Naive B cell (primary cell): ENCODE results near the gene CCDC107. TPM values are rescaled to one million over a fixed set of nuclear protein-coding genes. Genes with fewer than 3 reads are reported as not detected.

Experiments used
- ATAC-seq, 2 donors: fragments of 150-1000 bp; cut with Tn5 transposase; 2 replicates each; pipeline ENCODE4 v1.10.0; 2021; ENCODE audit warnings: low read depth in 2 of 2, mild to moderate bottlenecking in 2 of 2, moderate library complexity in 2 of 2
- DNase-seq: peaks from one replicate; pipeline ENCODE4 v3.0.0; 2022
- H3K27ac Mint-ChIP-seq, 6 donors: one replicate each; pipeline ENCODE4 v1.8.0; 2020 to 2022; ENCODE audit warnings: mild to moderate bottlenecking in 6 of 6, mixed read lengths in 6 of 6, moderate library complexity in 5 of 6, inconsistent platforms in 2 of 6
- H3K27me3 Mint-ChIP-seq, 3 donors: one replicate each; pipeline ENCODE4 v1.8.0; 2021 to 2022; ENCODE audit warnings: mixed read lengths in 3 of 3, mild to moderate bottlenecking in 1 of 3
- H3K36me3 Mint-ChIP-seq, 2 donors: one replicate each; pipeline ENCODE4 v1.8.0; 2020 to 2022; ENCODE audit warnings: mixed read lengths in 2 of 2, inconsistent platforms in 1 of 2, mild to moderate bottlenecking in 1 of 2
- H3K4me1 Mint-ChIP-seq, 3 donors: one replicate each; pipeline ENCODE4 v1.8.0; 2020 to 2022; ENCODE audit warnings: mixed read lengths in 3 of 3, inconsistent platforms in 1 of 3, mild to moderate bottlenecking in 1 of 3, moderate library complexity in 1 of 3
- H3K4me3 Mint-ChIP-seq, 8 donors: one replicate each; pipeline ENCODE4 v1.8.0; 2020 to 2022; ENCODE audit warnings: mild to moderate bottlenecking in 8 of 8, mixed read lengths in 8 of 8, moderate library complexity in 8 of 8, inconsistent platforms in 2 of 8
- H3K9me3 Mint-ChIP-seq, 7 donors: one replicate each; pipeline ENCODE4 v1.8.0; 2020 to 2022; ENCODE audit warnings: mixed read lengths in 7 of 7, mild to moderate bottlenecking in 5 of 7, inconsistent platforms in 2 of 7, moderate library complexity in 1 of 7
- polyA plus RNA-seq, 6 donors: library from polyadenylated mRNA; unstranded; fragments of 300-500 nt; fragmentation: Illumina TruSeq; gene quantifications; one replicate each; pipeline ENCODE4 v1.2.3, GENCODE V29; 2021; ENCODE audit warnings: low read depth in 6 of 6

The CCDC107 gene
- polyA plus RNA-seq, 6 donors from 2014 or later = 42.7 to 60.2 (median 51.5) TPM

DNA sequence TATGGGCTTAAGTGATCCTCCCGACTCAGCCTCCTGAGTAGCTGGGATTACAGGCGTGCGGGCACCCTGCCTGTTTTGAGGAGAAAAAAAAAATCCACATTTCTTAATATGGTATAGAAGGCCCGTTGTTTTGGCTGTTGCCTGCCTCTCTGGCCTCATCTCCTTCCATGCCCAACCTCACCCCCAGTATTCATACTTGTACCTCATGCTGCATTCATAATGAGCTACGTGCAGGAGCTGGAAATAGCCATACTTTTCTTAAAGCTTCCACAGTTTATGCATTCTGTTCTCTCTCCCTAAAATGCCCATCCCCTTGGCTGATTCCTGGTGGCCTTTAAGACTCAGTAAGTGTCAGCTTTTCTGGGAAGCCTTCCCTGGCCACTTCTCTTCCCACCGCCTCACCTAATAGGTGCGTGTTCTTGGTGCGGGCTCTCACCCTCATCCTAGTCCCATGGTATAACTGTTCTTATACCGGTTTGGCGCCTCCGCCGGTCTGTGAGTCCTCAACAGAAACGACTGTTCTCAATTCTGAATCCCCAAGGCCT, 33.7 kb downstream of the CCDC107 start:
- Mint-ChIP-seq H3K27me3 (no peaks in the 10 kb centered on the region), H3K9me3 (no peaks in the 10 kb centered on the region), H3K4me3 (peak overlapping the region; percentile 87 to 98 (median 92)), H3K36me3 (peaks cover 0 to 5% of the 10 kb centered on the region in 2 donors), H3K4me1 (peaks cover 16 to 22% (median 18%) of the 10 kb centered on the region in 3 donors), H3K27ac (peak overlapping the region in 3 of 6 donors; percentile 29 to 73 (median 51))
- DNase-seq (no peak), ATAC-seq (no peak)

- Mint-ChIP-seq H3K4me3 (no peak overlapping the region), H3K9me3 (no peaks in the 10 kb centered on the region), H3K27ac (peak overlapping the region in 2 of 6 donors; percentile 15 to 62), H3K36me3 (peaks cover 0 to 14% of the 10 kb centered on the region in 2 donors), H3K4me1 (peaks cover 8 to 30% (median 20%) of the 10 kb centered on the region in 3 donors), H3K27me3 (no peaks in the 10 kb centered on the region)
- no peak for ATAC-seq
- DNase-seq = no peak
Measured at GRCh38 chr9:35695943-35696401, 37.9 kb downstream of the CCDC107 start.

- DNase-seq (peak; percentile 57), ATAC-seq (peak; percentile 90 to 94)
- H3K4me3 Mint-ChIP-seq = peak overlapping the region in 1 of 8 donors; percentile 37
- no peaks in the 10 kb centered on the region for H3K27me3 Mint-ChIP-seq
- no peaks in the 10 kb centered on the region for H3K9me3 Mint-ChIP-seq
- H3K4me1 Mint-ChIP-seq = peaks cover 5 to 23% (median 14%) of the 10 kb centered on the region in 3 donors
- H3K27ac Mint-ChIP-seq = peak overlapping the region in 3 of 6 donors; percentile 20 to 81 (median 81)
- peaks cover 0 to 14% of the 10 kb centered on the region in 2 donors for H3K36me3 Mint-ChIP-seq
Measured at GRCh38 chr9:35696520-35697215, 38.6 kb downstream of the CCDC107 start.

GRCh38 chr9:35697486-35697885, 39.4 kb downstream of the CCDC107 start:
- H3K27me3 Mint-ChIP-seq = no peaks in the 10 kb centered on the region
- H3K36me3 Mint-ChIP-seq = peaks cover 0 to 14% of the 10 kb centered on the region in 2 donors
- ATAC-seq (no peak), DNase-seq (no peak)
- H3K27ac Mint-ChIP-seq = peak overlapping the region in 3 of 6 donors; percentile 15 to 78 (median 58)
- H3K4me3 Mint-ChIP-seq = no peak overlapping the region
- H3K4me1 Mint-ChIP-seq = peaks cover 5 to 18% (median 12%) of the 10 kb centered on the region in 3 donors
- H3K9me3 Mint-ChIP-seq = no peaks in the 10 kb centered on the region

DNA sequence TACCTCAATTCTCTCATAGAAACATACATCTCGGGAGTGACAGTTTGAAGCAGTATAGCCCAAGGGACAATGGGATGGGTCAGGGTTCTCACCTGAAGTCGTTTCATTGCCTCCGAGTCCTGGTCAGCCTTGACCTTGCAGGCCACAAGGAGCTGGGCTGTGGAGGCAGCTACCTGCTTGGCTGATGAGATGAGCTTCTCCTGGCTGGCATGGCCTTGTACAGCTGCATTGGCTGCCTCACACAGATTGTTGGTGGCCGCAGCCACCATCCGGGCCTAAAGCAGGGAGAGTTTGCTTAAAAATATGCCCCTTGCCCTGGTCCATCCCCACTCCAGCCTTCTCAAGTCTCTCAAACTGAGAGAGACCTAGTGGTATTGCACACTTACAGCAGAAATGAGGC, 40.1 kb downstream of the CCDC107 start:
- Mint-ChIP-seq H3K36me3 (peaks cover 0 to 20% of the 10 kb centered on the region in 2 donors), H3K4me3 (no peak overlapping the region), H3K9me3 (no peaks in the 10 kb centered on the region), H3K27me3 (no peaks in the 10 kb centered on the region), H3K27ac (peak overlapping the region in 1 of 6 donors; percentile 78), H3K4me1 (peaks cover 5 to 18% (median 12%) of the 10 kb centered on the region in 3 donors)
- no peak for DNase-seq
- no peak for ATAC-seq

DNA sequence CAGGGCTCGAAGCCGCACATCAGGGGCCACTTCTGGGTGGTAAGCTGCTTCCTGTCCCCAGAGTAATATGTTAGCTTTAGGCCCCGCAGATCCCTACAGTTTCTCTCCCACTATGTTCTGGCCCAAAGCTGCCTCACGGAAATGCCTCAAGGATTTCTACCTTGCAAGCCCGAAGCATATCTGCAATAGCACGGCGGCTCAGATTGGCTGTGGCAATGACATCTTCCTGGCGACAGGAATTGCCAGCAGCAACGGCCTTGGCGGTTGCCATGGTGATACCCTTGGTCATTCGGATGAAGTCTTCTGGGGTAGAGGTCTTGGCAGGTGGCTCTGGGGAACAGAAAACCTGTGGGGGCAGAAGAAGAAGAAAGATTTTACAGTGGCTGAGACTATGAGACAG, 41.9 kb downstream of the CCDC107 start:
- no peaks in the 10 kb centered on the region for H3K9me3 Mint-ChIP-seq
- DNase-seq (no peak), ATAC-seq (no peak)
- no peak overlapping the region for H3K27ac Mint-ChIP-seq
- H3K36me3 Mint-ChIP-seq = peaks cover 0 to 22% of the 10 kb centered on the region in 2 donors
- H3K4me3 Mint-ChIP-seq = no peak overlapping the region
- H3K27me3 Mint-ChIP-seq = no peaks in the 10 kb centered on the region
- H3K4me1 Mint-ChIP-seq = peaks cover 5 to 18% (median 12%) of the 10 kb centered on the region in 3 donors

- DNase-seq (no peak), ATAC-seq (no peak)
- Mint-ChIP-seq H3K36me3 (peaks cover 0 to 22% of the 10 kb centered on the region in 2 donors), H3K27ac (no peak overlapping the region), H3K4me1 (peaks cover 5 to 18% (median 12%) of the 10 kb centered on the region in 3 donors), H3K4me3 (no peak overlapping the region), H3K9me3 (no peaks in the 10 kb centered on the region), H3K27me3 (no peaks in the 10 kb centered on the region)
Measured at GRCh38 chr9:35700942-35701341, 42.9 kb downstream of the CCDC107 start.

- peak overlapping the region in 1 of 6 donors; percentile 62 for H3K27ac Mint-ChIP-seq
- no peaks in the 10 kb centered on the region for H3K27me3 Mint-ChIP-seq
- H3K4me1 Mint-ChIP-seq = peaks cover 1 to 15% (median 4%) of the 10 kb centered on the region in 3 donors
- ATAC-seq (no peak), DNase-seq (no peak)
- peaks cover 6 to 23% of the 10 kb centered on the region in 2 donors for H3K36me3 Mint-ChIP-seq
- no peaks in the 10 kb centered on the region for H3K9me3 Mint-ChIP-seq
- H3K4me3 Mint-ChIP-seq = no peak overlapping the region
Measured at GRCh38 chr9:35702696-35703095, 44.6 kb downstream of the CCDC107 start.

DNA sequence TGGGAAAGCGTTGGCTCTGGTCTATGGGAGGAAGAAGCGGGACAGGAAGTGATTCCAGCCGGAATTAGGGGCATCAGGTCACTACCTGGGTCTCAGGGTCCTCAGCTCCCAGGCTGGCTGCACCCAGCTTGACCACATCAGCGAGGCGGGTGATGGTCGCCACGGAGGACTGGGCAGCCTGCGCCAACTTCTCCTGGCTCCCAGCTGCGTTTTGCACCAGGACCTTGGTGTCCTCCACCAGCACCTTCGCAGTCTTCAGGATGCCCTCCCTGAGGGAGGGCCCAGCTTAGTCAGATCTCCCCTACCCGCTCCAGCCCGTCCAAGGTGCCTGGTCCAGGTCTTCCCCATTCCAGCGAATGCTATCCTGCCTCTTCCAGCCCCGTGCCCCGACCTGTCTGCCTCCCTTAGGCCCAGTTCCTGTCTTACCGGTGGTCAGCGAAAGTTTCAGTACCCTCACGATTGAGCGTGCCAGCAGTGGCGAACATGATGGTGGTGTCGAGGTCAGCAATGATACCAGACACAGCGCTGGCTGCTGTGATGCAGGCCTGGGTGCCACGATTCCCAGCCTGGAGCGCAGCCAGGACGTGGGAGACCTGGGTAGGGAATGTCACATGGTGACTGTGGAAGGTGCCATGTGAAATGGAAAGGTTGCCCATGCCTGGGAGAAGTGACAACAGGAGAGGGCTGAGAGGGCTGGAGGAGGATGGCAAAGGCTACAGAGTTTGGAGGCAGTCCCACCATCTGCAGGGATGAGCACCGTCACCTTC, 46.0 kb downstream of the CCDC107 start:
- Mint-ChIP-seq H3K4me1 (peaks cover 0 to 11% (median 10%) of the 10 kb centered on the region in 3 donors), H3K4me3 (no peak overlapping the region), H3K9me3 (no peaks in the 10 kb centered on the region), H3K27me3 (no peaks in the 10 kb centered on the region), H3K27ac (peak overlapping the region in 1 of 6 donors; percentile 22), H3K36me3 (peaks cover 10 to 36% of the 10 kb centered on the region in 2 donors)
- ATAC-seq (no peak), DNase-seq (no peak)

GRCh38 chr9:35705372-35705771, 47.3 kb downstream of the CCDC107 start:
- no peaks in the 10 kb centered on the region for H3K27me3 Mint-ChIP-seq
- ATAC-seq (no peak), DNase-seq (no peak)
- H3K9me3 Mint-ChIP-seq = no peaks in the 10 kb centered on the region
- no peak overlapping the region for H3K4me3 Mint-ChIP-seq
- H3K36me3 Mint-ChIP-seq = peaks cover 10 to 36% of the 10 kb centered on the region in 2 donors
- H3K27ac Mint-ChIP-seq = peak overlapping the region in 1 of 6 donors; percentile 62
- peaks cover 0 to 11% (median 10%) of the 10 kb centered on the region in 3 donors for H3K4me1 Mint-ChIP-seq

- Mint-ChIP-seq H3K4me3 (no peak overlapping the region), H3K27ac (peak overlapping the region in 1 of 6 donors; percentile 62), H3K4me1 (peaks cover 2 to 11% (median 10%) of the 10 kb centered on the region in 3 donors), H3K27me3 (no peaks in the 10 kb centered on the region), H3K9me3 (no peaks in the 10 kb centered on the region), H3K36me3 (peaks cover 10 to 36% of the 10 kb centered on the region in 2 donors)
- DNase-seq = no peak
- no peak for ATAC-seq
Measured at GRCh38 chr9:35705836-35706430, 47.8 kb downstream of the CCDC107 start.

DNA sequence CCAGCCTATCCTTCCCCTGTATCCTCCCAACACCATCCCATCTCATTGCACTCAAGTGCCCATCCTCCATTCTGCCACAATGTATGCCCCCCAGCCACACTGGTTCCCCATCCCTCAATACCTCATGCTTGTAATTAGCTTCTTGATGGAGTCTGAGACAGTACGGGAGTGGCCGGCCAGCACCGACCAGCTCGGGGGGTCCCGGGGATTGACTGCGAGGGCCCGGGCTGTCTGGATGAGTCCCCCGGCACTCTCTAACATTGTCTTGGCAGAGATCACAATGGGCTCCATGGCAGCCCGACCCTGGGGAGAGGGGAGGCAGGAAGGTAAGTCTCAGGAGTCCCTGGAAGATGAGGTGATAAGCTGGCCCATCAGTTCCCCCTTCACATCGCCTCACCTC, 48.9 kb downstream of the CCDC107 start:
- Mint-ChIP-seq H3K27ac (peak overlapping the region in 2 of 6 donors; percentile 22 to 63), H3K4me1 (peaks cover 2 to 13% (median 11%) of the 10 kb centered on the region in 3 donors)

DNA sequence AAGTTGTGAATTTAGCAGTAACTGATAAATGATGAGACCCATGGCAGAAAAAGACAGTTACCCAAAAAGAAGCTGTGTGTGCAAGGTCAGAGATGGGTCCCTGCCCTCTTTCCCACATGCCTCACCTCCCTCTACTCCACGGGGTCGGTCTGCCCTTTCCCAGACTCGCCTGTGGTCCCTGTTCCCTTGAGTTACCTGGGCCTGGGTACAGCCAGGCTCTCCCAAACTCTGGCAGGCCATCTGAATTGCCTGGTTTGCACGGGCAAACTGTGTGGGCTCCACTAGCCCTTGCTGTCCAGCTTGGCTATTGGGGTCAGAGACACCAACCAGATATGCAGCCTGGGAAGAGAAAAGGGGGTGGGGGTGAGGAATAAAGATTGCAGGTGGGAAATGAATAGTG, 50.1 kb downstream of the CCDC107 start:
- Mint-ChIP-seq H3K4me1 (peaks cover 2 to 13% (median 11%) of the 10 kb centered on the region in 3 donors), H3K4me3 (no peak overlapping the region), H3K9me3 (no peaks in the 10 kb centered on the region), H3K27ac (peak overlapping the region in 3 of 6 donors; percentile 11 to 83 (median 40)), H3K27me3 (no peaks in the 10 kb centered on the region), H3K36me3 (peaks cover 10 to 43% of the 10 kb centered on the region in 2 donors)
- ATAC-seq (no peak), DNase-seq (no peak)

More for the DNA sequence above, 48.9 kb downstream of the CCDC107 start:
- H3K9me3 Mint-ChIP-seq = no peaks in the 10 kb centered on the region
- H3K4me3 Mint-ChIP-seq = no peak overlapping the region
- H3K36me3 Mint-ChIP-seq = peaks cover 10 to 45% of the 10 kb centered on the region in 2 donors
- DNase-seq (no peak), ATAC-seq (no peak)
- H3K27me3 Mint-ChIP-seq = no peaks in the 10 kb centered on the region
